ENCODE data around the gene ABCA4.

Gene ABCA4

DNA sequence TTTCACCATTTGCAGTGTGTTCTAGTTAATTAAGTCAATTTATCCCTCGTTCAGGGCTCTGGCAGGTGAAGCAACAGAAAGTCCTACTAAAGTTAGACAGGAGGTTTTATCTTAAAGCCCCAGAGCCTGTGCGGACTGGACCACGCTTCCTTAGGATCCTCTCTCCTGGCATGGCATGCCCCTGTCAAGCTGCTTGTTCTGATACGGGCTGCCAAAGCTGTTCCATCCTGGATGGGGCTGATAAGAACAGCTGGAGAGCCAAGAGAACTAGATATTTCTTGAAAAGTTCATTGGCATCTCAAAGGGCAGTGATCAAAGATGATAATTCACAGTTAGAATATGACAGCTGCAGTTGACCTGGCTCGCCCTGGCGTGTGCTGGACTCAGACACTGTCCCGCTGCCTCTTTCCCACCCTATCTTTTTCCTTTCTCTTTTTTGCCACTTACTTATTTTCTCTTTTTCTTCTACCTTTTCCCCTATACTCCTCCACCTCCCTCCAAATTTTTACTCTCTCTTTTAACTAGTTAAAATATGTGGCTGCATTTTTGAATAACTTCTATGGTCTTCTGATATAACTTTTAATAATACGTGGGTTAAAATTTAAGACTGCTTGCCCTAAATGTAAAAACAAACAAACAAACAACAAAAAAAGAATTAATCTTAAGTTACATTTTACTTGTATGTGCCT lies 96.7 kb downstream of the ABCA4 start:
- no peaks in the 10 kb centered on the region for H3K4me1 ChIP-seq
- no peaks in the 10 kb centered on the region for H3K36me3 ChIP-seq
- H3K27ac ChIP-seq, result no peak overlapping the region
- H3K9ac ChIP-seq, result no peak overlapping the region
- no peaks in the 10 kb centered on the region for H3K27me3 ChIP-seq
- H3K9me3 ChIP-seq, result no peaks in the 10 kb centered on the region
- no peak overlapping the region for H3K4me3 ChIP-seq
- H3K4me2 ChIP-seq, result no peak overlapping the region
- no peak for TF ChIP-seq Cebpa-rat (IDR thresholded peaks at IDR 0.05)
- H4K20me1 ChIP-seq, result no peaks in the 10 kb centered on the region

DNA sequence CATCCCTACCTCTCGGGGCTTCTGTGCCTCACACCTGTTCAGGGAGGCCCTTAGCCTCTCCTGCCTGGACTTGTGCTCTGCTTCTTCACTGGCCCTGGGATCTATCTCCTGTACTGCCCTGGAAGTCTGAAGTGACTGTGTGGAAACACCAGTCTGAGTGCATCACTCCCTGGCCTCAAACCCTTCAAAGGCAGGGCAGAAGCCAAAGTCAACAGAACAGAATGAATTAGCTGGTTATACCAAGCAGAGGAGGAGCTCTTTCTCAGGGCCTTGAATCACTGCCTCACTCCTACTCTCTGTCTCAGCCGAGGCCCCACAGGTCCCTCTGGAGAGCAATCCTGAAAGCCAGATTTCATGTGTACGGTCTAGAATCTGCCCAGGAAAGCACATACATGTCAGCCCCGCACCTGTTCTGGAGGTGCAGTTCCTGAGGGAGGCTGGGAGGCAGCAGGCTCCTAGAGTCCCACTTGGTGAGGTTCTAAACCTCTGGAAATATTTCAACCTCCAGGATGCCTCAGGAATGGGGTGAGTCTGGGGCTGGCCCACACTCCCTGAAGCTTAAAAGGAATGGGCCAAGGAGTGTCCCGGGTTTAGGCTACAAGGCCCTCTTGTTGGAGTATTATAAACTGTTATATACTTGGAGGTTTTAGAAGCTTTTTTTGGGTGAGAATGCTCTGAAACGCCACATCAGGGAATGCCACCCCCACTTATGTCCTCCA lies 98.3 kb downstream of the ABCA4 start:
- no peaks in the 10 kb centered on the region for H3K27me3 ChIP-seq
- H4K20me1 ChIP-seq, result no peaks in the 10 kb centered on the region
- H3K9ac ChIP-seq, result no peak overlapping the region
- no peaks in the 10 kb centered on the region for H3K36me3 ChIP-seq
- no peaks in the 10 kb centered on the region for H3K9me3 ChIP-seq
- TF ChIP-seq Cebpa-rat (IDR thresholded peaks at IDR 0.05), result no peak
- H3K4me1 ChIP-seq, result no peaks in the 10 kb centered on the region
- H3K27ac ChIP-seq, result no peak overlapping the region
- no peak overlapping the region for H3K4me2 ChIP-seq
- no peak overlapping the region for H3K4me3 ChIP-seq

DNA sequence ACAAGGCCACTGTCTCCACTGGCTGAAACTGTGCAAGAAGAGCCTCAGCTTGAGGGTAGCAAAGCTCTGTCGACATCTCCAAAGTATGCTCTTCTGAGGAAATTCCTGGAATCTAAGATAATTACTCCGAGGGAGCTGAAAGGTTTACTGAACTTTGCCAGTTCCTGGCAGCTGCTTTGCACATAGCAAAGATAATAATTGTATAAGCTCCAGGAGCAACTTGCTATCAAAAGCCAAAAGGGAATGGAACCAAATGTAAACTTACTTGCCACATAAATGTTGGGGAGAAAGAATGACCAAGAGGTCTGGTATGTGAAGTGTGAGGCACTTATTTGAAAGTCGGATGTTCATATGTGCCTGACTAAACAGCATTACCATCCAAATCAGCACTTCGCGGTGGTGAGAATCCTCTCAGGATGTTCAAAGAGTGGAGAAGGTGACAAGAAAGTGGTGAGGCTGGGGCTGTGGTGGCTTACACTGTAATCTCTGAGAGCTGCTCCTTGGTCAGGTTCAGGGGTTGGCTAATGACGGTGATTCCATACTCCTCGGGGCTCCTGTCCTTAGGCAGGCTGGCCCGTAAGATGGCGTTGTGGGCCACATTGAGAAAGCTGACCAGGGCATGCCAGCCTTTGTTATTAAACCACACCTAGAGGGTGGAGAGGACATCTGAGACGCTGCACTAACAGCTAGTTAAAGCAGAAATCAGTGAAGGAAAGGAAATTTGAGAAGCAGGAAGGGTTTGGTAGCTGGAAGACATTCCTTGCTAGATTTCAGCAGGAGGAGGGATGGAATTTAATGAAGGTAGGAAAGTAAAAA lies 100.0 kb downstream of the ABCA4 start:
- Histone ChIP-seq H3K27ac (no peak overlapping the region), H3K4me1 (no peaks in the 10 kb centered on the region)

DNA sequence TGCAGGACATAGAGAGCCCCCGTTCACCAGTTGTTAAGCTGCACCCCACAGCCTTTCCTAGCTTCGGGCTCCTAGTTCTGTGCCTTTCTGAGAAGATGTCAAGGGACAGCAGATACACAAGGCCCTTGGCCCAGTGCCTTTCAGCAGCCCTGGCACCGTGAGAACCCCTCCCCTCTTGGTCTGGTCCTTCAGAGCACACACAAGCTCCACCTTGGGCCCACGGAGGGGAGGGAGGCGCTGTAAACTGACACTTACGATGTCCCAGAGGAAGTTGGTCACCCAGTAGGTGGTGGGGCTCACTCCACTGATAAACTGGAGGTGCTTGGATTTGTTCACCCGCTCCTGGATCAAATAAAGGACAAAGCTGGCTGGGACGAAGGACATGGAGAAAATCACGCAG lies 101.6 kb downstream of the ABCA4 start:
- H3K4me3 ChIP-seq, result no peak overlapping the region
- no peaks in the 10 kb centered on the region for H3K27me3 ChIP-seq
- TF ChIP-seq Cebpa-rat (IDR thresholded peaks at IDR 0.05), result no peak
- no peaks in the 10 kb centered on the region for H3K9me3 ChIP-seq
- H3K4me1 ChIP-seq, result no peaks in the 10 kb centered on the region
- H3K36me3 ChIP-seq, result no peaks in the 10 kb centered on the region
- H4K20me1 ChIP-seq, result no peaks in the 10 kb centered on the region
- H3K4me2 ChIP-seq, result no peak overlapping the region
- H3K27ac ChIP-seq, result no peak overlapping the region
- no peak overlapping the region for H3K9ac ChIP-seq

More for the DNA sequence above, 100.0 kb downstream of the ABCA4 start:
- Histone ChIP-seq H3K9ac (no peak overlapping the region), H3K4me3 (no peak overlapping the region), H3K36me3 (no peaks in the 10 kb centered on the region), H3K9me3 (no peaks in the 10 kb centered on the region), H4K20me1 (no peaks in the 10 kb centered on the region), H3K27me3 (no peaks in the 10 kb centered on the region), H3K4me2 (no peak overlapping the region)
- no peak for TF ChIP-seq Cebpa-rat (IDR thresholded peaks at IDR 0.05)

DNA sequence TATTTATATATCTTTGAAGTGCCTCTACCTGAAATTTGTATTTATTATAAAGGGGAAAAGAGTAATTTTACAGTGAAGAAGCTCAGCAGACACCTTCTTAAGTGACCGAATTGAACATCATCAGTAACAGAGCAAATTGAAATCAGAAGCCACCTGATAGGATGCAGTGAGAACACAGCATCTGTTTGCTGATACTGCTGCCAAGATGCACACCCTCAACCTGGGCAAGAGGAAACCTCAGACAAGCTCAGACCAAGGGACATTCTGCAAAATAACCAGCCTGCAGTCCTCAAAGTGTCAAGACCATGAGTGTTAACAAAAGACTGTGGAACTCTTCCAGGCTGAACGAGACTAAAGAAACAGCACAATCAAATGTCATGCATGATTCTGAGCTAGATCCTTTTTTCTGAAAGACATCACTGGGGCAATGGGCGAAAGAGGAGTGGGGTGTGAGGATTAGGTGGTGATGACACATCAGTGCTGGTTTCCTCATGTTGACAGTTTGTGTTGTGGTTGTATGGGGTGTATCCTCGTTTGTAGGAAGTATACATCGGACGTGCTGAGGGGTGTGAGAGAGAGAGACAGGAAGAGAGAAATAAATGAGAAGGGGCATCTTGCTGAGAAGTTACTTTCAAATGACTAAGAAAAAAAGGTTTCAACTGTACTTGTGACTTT lies 103.7 kb downstream of the ABCA4 start:
- no peaks in the 10 kb centered on the region for H3K9me3 ChIP-seq
- H3K27me3 ChIP-seq, result no peaks in the 10 kb centered on the region
- no peak overlapping the region for H3K9ac ChIP-seq
- no peak overlapping the region for H3K4me3 ChIP-seq
- TF ChIP-seq Cebpa-rat (IDR thresholded peaks at IDR 0.05), result no peak
- H3K36me3 ChIP-seq, result no peaks in the 10 kb centered on the region
- no peak overlapping the region for H3K27ac ChIP-seq
- H4K20me1 ChIP-seq, result no peaks in the 10 kb centered on the region
- H3K4me2 ChIP-seq, result no peak overlapping the region
- H3K4me1 ChIP-seq, result peaks cover 10% of the 10 kb centered on the region; the same call in 1 of the 2 replicates

DNA sequence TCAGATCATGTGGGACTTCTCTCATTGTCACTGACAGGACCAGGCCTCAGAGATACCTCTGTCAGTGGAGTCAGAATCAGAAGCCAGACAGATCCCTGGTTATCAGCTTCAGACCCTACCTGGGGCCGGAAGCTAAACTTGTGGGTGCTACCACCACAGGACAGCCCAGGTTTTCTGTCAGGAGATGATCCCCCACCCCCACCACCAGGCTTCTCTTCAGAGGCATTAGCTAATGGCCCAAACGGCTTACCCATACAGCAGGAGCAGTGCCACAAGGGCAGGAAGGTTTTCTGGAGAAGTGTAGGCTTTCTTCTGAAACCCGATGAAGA lies 105.5 kb downstream of the ABCA4 start:
- H3K9ac ChIP-seq, result no peak overlapping the region
- H3K27ac ChIP-seq, result no peak overlapping the region
- no peak overlapping the region for H3K4me3 ChIP-seq
- no peaks in the 10 kb centered on the region for H3K27me3 ChIP-seq
- H3K4me1 ChIP-seq, result peaks cover 10% of the 10 kb centered on the region; the same call in 1 of the 2 replicates
- no peaks in the 10 kb centered on the region for H3K36me3 ChIP-seq
- TF ChIP-seq Cebpa-rat (IDR thresholded peaks at IDR 0.05), result no peak
- H4K20me1 ChIP-seq, result no peaks in the 10 kb centered on the region
- H3K9me3 ChIP-seq, result no peaks in the 10 kb centered on the region
- no peak overlapping the region for H3K4me2 ChIP-seq

DNA sequence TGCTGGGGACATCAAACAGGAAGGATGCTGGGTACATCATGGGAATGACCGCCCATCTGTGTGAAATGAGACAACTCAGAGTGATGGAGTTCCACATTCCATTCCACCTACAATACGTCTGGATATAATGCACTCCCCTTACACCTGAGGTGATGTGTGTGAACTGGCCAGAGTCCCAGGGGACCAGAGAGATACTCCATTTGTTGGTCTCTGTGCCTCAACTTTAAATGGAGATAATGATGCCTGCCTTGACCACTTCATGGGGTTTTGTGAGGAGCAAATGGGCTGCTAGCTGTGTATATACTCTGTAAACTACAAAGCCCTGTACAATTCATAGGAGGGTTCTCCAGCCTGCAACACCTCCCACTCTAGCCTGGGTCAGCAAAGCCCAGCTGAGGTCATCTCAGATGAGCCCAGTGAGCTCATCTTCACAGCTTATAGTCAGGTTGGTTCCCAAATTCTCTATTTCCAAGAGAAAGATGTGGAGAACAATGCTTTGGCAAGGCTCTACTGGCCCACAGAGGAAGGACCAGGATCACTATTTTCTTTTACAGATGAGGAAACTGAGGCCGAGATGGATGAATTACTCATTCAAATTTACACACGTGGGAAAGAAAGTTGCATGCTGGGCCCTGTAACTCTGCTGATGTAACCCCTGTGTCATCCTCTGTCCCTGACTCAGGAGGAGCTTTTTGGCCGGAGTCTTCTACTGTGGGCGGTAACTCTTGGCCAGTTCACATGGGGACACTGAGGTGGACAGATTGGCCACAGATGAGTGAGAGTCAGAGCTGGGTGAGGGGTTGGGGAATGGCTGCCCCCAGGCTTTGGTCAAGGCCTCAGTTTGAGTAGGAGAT lies 106.1 kb downstream of the ABCA4 start:
- no peak overlapping the region for H3K9ac ChIP-seq
- H3K36me3 ChIP-seq, result no peaks in the 10 kb centered on the region
- no peak for TF ChIP-seq Cebpa-rat (IDR thresholded peaks at IDR 0.05)
- H4K20me1 ChIP-seq, result no peaks in the 10 kb centered on the region
- H3K27ac ChIP-seq, result no peak overlapping the region
- no peaks in the 10 kb centered on the region for H3K9me3 ChIP-seq
- no peak overlapping the region for H3K4me2 ChIP-seq
- peaks cover 10% of the 10 kb centered on the region; the same call in 1 of the 2 replicates for H3K4me1 ChIP-seq
- no peaks in the 10 kb centered on the region for H3K27me3 ChIP-seq
- no peak overlapping the region for H3K4me3 ChIP-seq

DNA sequence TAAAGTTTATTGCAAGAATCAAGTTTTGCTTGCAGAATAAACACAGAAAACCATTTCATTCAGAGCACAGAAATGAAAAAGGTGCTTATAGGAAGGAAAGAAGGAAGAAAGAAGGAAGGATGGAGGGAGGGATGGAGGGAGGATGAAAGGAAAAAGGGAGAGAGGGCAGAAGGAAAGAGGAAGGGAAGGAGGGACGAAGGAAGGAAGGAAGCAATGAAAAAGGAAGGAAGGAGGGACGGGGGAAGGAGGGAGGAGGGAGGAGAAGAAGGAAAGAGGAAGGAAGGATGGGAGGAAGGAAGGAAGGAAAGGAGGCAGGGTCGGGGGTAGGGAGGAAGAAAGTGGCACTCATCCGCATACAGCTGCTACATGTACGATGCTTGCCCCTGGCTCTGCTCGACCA lies 106.9 kb downstream of the ABCA4 start:
- no peaks in the 10 kb centered on the region for H3K27me3 ChIP-seq
- H3K9me3 ChIP-seq, result no peaks in the 10 kb centered on the region
- H3K4me1 ChIP-seq, result peaks cover 10% of the 10 kb centered on the region; the same call in 1 of the 2 replicates
- no peaks in the 10 kb centered on the region for H3K36me3 ChIP-seq
- no peak overlapping the region for H3K9ac ChIP-seq
- H3K4me2 ChIP-seq, result no peak overlapping the region
- no peak overlapping the region for H3K27ac ChIP-seq
- H3K4me3 ChIP-seq, result no peak overlapping the region
- TF ChIP-seq Cebpa-rat (IDR thresholded peaks at IDR 0.05), result no peak
- H4K20me1 ChIP-seq, result no peaks in the 10 kb centered on the region

DNA sequence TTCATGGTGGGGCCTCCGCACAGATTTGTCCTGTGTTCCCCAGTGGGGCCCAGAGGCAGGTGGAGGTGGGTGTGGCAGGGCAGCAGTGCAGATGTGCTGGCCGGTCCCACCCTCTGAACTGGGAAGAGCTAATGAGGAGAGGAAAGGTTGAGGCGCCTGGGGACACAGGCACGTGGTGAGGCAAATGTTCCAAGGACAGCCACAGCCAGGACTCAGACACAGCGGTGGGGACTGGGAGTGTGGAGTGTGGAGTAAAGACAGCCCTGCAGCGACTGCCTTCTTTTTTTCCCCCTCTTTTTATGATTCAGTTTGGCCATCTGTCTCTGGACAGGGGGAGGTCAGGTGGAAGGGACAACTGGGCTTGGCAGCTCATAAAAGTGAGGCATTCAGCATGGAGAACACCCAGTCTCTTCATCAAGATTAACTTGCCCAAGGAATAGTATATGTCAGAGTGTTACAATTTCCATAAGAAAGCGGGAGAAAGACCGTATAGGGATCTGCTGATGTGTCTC lies 107.5 kb downstream of the ABCA4 start:
- H3K36me3 ChIP-seq, result no peaks in the 10 kb centered on the region
- no peaks in the 10 kb centered on the region for H4K20me1 ChIP-seq
- TF ChIP-seq Cebpa-rat (IDR thresholded peaks at IDR 0.05), result no peak
- H3K9me3 ChIP-seq, result no peaks in the 10 kb centered on the region
- H3K9ac ChIP-seq, result no peak overlapping the region
- no peak overlapping the region for H3K4me3 ChIP-seq
- H3K4me2 ChIP-seq, result peak overlapping the region; percentile 6; the same call in 1 of the 2 replicates
- H3K27me3 ChIP-seq, result no peaks in the 10 kb centered on the region
- H3K27ac ChIP-seq, result no peak overlapping the region
- peaks cover 10% of the 10 kb centered on the region; the same call in 1 of the 2 replicates for H3K4me1 ChIP-seq
